ENCODE measurements around the gene FOXJ1. TPM values are rescaled to one million over a fixed set of nuclear protein-coding genes. Genes with fewer than 3 reads are reported as not detected.
A peak's percentile ranks its signal among the peaks of the same experiment; 100 is the strongest.

FOXJ1 gene
- total and polyA plus RNA-seq, 2 of the 8 experiments (the other 6 are each of a cell fraction or from before 2014, with no cell fraction given) = 4.7 to 5.4 TPM

GRCh38 chr17:76146053-76146851, 5.2 kb upstream of the FOXJ1 start:
- Histone ChIP-seq H2AFZ (ENCODE audit: low read length) (no peak overlapping the region), H4K91ac (replicated peaks; ENCODE audit: insufficient read length, low read length) (no peak overlapping the region), H2BK5ac (ENCODE audit: low read depth, low read length) (peak overlapping the region; percentile 57; the same call in 1 of the 2 replicates), H4K20me1 (replicated peaks in 1 of 2; ENCODE audit: control insufficient read depth in 1 of 2, insufficient read depth in 2 of 2, low read length in 2 of 2) (no peaks in the 10 kb centered on the region), H2BK15ac (ENCODE audit: low read length) (peak overlapping the region; percentile 90; the same call in 1 of the 2 replicates), H3K79me1 (ENCODE audit: low read depth, low read length) (no peaks in the 10 kb centered on the region), H3K4me1 (replicated peaks in 1 of 4; ENCODE audit: control insufficient read depth in 3 of 4, insufficient read depth in 4 of 4, low read length in 3 of 4) (peaks cover 17 to 25% (median 19%) of the 10 kb centered on the region in 4 experiments), H3K9ac (replicated peaks in 1 of 4; ENCODE audit: extremely low read depth in 1 of 4, low read depth in 3 of 4, low read length in 3 of 4) (no peak overlapping the region), H3K14ac (ENCODE audit: insufficient read length) (no peak overlapping the region), H3K23ac (ENCODE audit: insufficient read length) (no peak overlapping the region), H2BK12ac (ENCODE audit: low read depth, low read length) (peak overlapping the region; percentile 68; the same call in 1 of the 2 replicates), H3K4ac (replicated peaks; ENCODE audit: insufficient read length, low read depth, low read length) (no peak overlapping the region), H3K18ac (ENCODE audit: extremely low read depth, low read length) (peak overlapping the region; percentile 42; the same call in 1 of the 2 replicates), H2BK120ac (replicated peaks; ENCODE audit: low read depth, low read length) (no peak overlapping the region), H3K27me3 (replicated peaks in 1 of 4; ENCODE audit: control insufficient read depth in 3 of 4, extremely low read depth in 1 of 4, insufficient read depth in 3 of 4, low read length in 3 of 4) (peaks cover 0 to 20% (median 17%) of the 10 kb centered on the region in 4 experiments; a peak in 5 of 7 replicates), H4K5ac (ENCODE audit: insufficient read length, low read depth, low read length) (no peak overlapping the region), H3K4me2 (ENCODE audit: insufficient read depth in 1 of 2, low read depth in 2 of 2, low read length in 2 of 2) (no peak overlapping the region; a peak in 1 of 4 replicates), H4K8ac (ENCODE audit: extremely low read depth, insufficient read depth, low read length) (no peak overlapping the region), H3K36me3 (ENCODE audit: control insufficient read depth in 2 of 4, insufficient read depth in 4 of 4, low read length in 3 of 4) (no peaks in the 10 kb centered on the region), H3K9me3 (ENCODE audit: insufficient read depth in 2 of 2, low read depth in 1 of 2, low read length in 1 of 2) (no peaks in the 10 kb centered on the region), H3K79me2 (ENCODE audit: control insufficient read depth in 1 of 2, insufficient read depth in 2 of 2, low read length in 2 of 2) (no peaks in the 10 kb centered on the region), H2AK5ac (ENCODE audit: low read depth, low read length) (peak overlapping the region; percentile 60; the same call in 1 of the 2 replicates), H3K27ac (ENCODE audit: low read depth, low read length) (no peak overlapping the region), H3K4me3 (ENCODE audit: extremely low read depth in 1 of 4, insufficient read depth in 2 of 4, low read depth in 3 of 4, low read length in 4 of 4) (no peak overlapping the region), H2BK20ac (ENCODE audit: low read length) (0 out of 2 replicates have a peak overlapping the region, but pooled peaks have one; percentile 9), H3K56ac (replicated peaks; ENCODE audit: insufficient read length, low read depth, low read length) (no peak overlapping the region), H3K23me2 (ENCODE audit: low read depth, low read length) (peaks cover 5% of the 10 kb centered on the region)
- POLR2A ChIA-PET (ENCODE audit: partially characterized antibody) = interaction anchor here (0.6 to 7.5 kb wide), 6 partner anchors 9 to 263 kb away, joined by 3 to 64 read pairs (median 3); no protein-coding TSS in a partner anchor
- CTCF ChIA-PET (ENCODE audit: partially characterized antibody) = interaction anchor here (0.5 to 24.4 kb wide), 12 partner anchors 9 to 312 kb away, joined by 3 to 778 read pairs (median 4); partner anchors contain the start of gene EXOC7
- TF ChIP-seq TAF7 (optimal IDR thresholded peaks at IDR 0.05; ENCODE audit: borderline replicate concordance, low read depth, low read length) (no peak), ZNF274 (IDR thresholded peaks at IDR 0.05; ENCODE audit: borderline replicate concordance, extremely low read depth, low read length) (no peak), BCL11A (IDR thresholded peaks at IDR 0.05; ENCODE audit: low read depth in 2 of 2, low read length in 2 of 2) (no peak), SRF (IDR thresholded peaks at IDR 0.05; ENCODE audit: low read depth, low read length) (no peak), BRCA1 (IDR thresholded peaks at IDR 0.05; ENCODE audit: low read depth, low read length) (no peak), CBX8 (IDR thresholded peaks at IDR 0.05; ENCODE audit: borderline replicate concordance, low read depth, low read length) (no peak), RBBP5 (IDR thresholded peaks at IDR 0.05; ENCODE audit: borderline replicate concordance, low read depth, low read length) (no peak), ATF3 (IDR thresholded peaks at IDR 0.05; ENCODE audit: insufficient read depth, low read depth, low read length) (no peak)
- DNase-seq (ENCODE audit: low read depth in 1 of 2, low spot score in 2 of 2) (no peak), FAIRE-seq (no peak)
- 89% methylated on average over 18 of the region's 22 CpGs; no CpG with 5 or more reads in 1 of the 2 experiments for WGBS, 2 experiments (ENCODE audit: extremely low coverage in 1 of 2, insufficient coverage in 1 of 2, insufficient read length in 1 of 2, insufficient replicate concordance in 2 of 2, low coverage in 1 of 2, low lambda C conversion rate in 2 of 2, missing lambda C conversion rate in 1 of 2)

All from H1 (cell line).